ENCODE data around the gene FBN1.

The FBN1 gene

DNA sequence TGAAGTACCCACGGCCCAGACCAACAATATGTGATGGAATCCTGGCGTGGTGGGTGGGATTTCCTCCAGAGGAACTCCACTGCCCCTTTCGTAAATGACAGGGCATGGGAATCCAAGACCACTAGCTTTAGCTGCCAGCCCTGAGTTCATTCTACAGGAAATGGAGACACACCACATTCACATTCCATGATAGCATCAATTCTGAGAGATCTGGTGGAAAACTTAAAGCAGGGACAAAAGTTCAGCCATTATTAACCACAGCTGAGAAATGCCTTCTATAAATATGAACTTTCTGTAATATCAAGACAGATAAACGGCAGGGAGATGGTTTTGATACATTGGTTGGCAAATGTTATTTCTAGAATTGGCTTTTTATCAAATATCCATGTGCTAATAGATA lies 98.2 kb downstream of the FBN1 start:
- no peak for DNase-seq

DNA sequence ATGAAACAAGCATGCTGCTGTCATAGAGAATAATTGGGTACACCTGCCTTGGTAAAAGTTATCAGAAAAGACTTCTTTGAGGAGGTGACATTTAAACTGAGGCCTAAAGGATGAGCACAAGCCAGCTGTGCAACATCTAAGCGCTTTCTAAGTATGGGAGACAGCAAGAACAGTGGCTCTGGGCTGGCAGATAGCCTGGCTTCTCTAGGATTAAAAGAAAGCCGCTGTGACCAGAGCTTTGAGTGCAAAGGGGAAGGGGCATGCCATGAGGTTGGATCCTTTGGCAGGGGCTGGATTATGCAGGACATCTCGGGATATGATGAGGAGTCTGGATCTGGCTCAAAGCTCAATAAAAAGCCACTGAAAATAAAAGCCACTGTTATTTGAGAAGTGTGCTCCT lies 99.2 kb downstream of the FBN1 start:
- DNase-seq, result no peak

DNA sequence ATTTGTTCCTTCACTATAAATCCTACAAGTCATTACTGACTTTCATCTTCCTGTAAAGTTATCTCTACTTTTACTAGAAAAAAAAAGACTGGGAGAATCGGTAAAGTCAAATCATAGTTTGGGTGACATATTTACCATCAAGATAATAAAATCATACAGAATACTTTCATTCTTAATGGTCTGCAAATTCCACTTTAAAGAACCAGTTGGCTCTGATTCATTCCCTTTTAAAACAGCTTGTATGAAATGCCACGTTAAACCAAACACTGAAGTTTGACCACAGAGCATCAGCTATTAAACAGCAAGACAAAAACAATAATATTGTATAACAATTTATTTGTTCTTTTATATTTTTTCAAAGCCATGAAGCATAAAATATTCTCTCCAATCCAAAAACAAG lies 100.7 kb downstream of the FBN1 start:
- no peak for DNase-seq

DNA sequence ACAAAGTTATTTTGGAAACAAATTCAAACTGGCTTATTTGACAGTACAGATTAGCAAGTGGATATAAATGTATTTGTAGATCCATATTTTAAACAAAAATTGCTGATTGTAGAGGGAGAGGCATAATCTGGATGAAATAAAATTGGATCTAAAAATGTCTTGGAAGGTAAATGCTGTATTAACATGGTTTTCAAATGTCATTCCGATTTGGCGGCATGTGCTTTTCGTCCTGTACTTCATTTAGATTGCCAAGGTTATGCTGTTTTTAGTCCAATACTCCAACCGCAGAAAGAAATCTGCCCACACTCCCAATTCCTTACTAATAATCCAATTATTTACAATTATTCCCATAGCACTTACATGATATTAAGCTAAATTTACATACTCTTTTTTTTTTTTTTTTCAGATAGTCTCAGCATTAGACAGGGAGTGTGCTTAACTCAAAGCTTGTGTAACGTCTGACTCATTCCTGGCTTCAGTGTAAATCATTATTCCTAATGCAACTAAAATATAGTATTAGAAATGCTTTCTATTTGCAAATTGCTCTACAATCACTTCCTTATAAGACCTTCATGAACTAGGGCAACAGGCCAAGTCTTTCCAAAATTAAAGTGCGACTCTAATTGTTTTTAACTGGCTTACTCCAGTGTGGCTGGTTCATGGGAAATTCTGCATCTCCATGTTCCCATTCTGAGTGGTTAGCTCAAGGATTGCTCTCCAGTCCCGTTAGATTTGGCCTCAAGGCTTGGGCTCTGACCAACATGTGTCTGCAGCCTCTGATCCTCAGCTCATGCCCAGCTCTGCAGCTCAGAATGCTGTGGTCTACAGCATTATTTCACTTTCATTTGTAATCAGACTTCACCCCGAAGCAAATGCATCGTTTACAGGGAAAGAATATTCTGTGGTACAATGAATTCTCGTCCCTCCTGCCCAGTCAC lies 103.9 kb downstream of the FBN1 start:
- no peak for DNase-seq

DNA sequence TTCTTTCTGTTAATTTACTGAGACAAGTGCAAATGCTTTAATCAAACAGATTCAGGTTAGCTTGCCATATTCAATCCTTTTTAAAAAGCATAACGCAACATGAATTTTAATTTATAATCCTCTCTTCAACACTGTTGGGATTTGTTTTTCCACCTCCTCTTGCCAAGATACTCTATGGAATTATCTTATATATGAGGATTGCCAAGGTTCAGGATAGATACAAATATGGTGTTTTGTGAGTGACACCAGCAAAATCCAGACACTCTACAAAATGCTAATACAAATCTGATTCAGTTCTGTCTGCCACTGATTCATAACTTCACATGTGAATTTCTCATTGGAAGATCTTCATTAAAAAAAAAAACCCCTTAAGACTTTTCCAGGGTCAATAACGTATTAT lies 104.8 kb downstream of the FBN1 start:
- no peak for DNase-seq

DNA sequence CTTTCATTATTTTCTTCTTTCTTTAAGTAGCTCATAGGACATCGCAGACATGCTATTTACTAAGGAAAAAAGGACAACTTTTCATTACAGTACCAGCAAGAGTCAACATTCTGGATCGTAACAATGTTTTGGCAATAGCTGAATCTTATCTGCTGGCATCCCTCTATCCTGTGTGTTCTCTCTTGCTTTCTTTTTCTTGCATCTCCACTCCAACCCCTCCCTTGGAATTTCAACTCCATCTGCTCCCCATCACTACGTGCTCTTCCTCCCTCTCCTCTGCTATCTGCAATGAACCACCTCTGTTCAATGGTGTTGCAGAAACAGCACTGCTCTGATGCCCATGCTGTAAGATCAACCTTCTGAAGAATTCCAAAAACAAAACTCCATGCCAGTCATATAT lies 106.6 kb downstream of the FBN1 start:
- DNase-seq, result no peak

DNA sequence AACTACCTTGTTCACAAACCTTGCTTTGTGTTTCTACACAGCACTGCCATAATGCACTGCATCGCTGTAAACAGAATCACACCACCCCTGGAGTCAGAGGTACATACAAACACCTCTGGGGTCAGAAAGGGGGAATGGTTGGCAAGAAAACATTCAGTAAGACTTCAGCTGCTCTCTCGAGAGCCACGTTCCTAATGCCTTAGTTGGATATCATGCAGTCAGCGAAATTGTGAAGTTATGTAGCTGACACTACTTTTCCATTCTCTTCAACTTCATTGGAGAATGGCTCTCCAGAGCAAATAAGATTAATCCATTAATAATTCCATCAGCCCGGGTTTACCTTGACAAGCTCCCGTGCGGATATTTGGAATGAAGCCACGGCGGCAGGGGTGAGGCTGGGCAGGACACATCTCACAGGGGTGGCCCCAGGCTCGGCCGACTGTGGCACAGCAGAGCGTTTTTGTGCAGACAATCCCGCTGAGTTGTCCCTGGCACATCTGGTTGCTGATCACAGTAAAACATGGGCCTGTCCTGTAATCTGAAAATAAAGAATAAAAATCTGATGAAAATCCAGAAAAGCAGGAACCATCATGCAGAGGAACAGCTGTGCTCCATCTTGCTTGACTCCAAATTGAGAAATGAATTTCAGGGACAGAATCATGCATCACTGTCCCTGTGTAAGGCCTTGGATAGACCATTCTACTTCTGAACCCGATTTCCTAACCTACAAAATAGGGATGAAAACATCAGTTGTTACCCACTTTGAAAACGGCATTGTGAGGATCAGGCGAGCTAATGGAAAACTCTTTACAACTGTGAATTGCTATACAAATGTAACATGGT lies 108.0 kb downstream of the FBN1 start:
- DNase-seq, result no peak

DNA sequence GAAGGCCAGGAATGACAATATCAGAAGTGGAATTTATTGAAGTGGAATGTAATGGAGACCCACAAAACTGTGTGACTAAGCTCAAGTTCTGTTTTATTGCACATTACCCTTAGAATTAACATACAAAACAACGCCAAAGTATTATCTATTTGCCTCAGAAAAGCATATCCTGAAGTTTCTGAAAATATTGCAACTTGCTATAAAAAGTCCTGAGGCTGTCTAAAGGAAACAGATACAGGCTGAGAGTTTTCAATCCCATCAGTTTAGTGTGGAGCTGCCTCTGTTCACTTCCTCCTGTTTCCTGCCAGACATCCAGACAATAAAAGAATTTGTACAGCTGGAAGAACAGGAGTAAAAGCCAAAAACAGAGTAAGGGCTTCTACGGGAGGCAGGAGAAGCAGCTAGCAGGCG lies 108.8 kb downstream of the FBN1 start:
- no peak for DNase-seq

DNA sequence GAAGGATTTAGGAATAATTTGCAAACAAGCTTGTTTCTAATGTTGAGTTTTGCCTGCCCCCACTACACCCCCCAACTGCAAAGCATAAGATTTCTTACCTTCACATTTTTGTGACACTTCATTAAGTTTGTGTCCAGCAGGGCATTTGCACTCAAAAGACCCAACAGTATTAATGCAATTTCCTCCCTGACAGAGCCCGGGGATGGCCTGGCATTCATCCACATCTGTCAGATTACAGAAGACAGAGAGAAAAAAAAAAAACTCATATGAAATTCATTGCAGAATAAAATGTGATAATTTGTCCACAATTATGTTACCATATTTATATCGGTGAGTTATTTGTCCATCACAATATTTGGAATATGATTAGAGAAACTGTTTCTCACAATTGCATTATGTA lies 111.5 kb downstream of the FBN1 start:
- DNase-seq, result no peak

DNA sequence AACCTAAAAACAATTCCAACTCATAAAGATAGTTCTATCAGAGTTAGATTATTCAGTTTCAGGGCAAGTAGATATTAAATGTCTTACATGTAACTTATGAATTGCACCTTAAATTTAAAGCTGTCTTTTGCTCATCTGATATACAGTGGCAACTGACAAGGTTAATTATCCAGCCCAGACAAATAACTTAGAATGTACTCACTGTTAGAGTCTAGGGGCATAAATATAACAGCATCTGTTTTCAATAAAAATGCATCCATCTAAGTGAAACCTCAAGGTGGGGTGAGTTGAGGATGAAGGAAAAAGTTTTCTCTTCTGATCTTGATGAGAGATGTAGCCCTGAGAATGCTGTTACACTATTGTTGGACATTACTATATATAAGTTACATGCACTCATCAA lies 112.6 kb downstream of the FBN1 start:
- no peak for DNase-seq

DNA sequence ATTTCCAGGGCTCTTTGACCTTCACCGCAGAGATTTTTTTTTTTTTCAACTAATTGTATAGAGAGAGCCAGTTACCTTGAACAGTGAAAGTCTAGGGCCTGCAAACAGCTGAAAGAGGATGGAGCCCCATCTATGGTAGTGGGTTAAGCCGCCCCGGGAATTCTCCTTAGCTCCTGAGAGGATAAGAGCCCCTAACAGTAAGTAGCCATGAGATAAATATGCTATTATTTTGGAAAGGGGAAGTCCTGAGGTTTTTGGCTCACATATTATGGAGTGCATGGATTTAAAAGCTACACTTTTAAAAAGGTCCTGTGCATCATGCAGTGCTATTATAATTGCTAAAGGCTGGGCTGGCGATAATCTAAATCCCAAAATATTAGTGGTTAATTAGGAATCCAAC lies 115.0 kb downstream of the FBN1 start:
- DNase-seq, result no peak

DNA sequence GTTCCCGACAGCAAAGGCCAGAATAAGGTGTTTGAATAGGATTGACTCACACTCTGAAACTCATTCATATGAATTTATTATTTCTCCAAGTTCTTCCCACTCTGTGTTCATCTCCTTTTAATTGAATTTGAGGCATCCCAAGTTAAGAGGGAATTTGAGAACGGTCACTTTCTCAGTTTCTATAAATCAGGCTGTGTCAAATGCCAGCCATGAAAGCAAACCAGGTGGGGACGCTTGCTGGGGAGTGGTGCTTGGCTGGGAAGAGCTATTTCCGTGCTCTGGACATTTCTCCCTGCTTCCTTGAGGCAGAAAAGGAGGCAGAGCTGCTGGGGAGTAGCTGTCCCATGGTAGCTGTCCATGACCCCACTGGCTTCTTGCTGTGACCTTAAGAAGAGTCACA lies 116.6 kb downstream of the FBN1 start:
- DNase-seq, result no peak

DNA sequence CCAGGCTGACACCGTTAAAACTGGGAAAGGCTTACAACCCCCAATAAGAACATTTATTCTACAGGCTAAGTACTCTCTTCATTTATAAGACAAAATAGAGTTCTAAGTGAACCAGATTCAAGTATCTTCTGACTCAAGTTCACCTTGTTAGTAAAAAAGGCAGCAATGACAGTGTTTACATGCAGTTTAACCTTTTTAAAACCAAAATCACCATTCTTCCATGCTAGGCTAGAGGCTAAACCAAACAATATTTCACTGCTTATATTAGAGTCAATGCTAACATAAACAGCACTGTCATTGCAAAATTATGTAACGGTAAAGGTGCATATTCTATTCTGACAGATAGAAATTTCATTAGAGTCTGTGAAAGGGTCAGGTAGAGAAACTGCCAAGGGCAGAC lies 118.0 kb downstream of the FBN1 start:
- no peak for DNase-seq

DNA sequence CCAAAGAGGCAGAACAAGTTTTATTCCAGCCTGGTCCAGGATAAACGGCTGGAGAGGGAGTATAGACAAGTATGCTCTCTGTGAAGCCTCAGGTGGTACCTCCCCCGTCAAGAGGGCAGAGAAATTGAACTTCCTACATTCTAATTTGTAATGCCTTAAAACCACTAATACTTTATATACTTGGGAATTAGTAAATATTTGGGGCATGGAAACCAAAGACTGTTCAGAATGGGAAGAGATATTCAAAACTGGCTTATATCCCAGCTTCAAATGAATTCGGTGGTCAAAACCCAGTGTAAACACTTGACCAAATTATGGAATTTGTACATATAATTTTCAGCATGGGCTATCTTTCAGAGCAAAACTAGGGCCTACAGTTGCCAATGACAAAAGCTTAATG lies 122.6 kb downstream of the FBN1 start:
- no peak for DNase-seq

DNA sequence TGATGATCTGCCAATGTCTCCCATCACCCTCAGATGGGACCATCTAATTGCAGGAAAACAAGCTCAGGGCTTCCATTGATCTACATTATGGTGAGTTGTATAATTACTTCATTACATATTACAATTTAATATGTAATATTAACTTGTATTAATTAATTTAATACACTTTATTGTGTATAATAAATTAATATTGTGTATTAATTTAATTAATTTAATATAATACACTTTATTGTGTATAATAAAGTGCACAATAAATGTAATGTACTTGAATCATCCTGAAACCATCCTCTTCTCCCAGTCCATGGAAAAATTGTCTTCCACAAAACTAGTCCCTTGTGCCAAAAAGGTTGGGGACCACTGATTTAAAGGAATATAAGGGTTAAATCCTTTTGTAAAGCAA lies 123.4 kb downstream of the FBN1 start:
- no peak for DNase-seq

DNA sequence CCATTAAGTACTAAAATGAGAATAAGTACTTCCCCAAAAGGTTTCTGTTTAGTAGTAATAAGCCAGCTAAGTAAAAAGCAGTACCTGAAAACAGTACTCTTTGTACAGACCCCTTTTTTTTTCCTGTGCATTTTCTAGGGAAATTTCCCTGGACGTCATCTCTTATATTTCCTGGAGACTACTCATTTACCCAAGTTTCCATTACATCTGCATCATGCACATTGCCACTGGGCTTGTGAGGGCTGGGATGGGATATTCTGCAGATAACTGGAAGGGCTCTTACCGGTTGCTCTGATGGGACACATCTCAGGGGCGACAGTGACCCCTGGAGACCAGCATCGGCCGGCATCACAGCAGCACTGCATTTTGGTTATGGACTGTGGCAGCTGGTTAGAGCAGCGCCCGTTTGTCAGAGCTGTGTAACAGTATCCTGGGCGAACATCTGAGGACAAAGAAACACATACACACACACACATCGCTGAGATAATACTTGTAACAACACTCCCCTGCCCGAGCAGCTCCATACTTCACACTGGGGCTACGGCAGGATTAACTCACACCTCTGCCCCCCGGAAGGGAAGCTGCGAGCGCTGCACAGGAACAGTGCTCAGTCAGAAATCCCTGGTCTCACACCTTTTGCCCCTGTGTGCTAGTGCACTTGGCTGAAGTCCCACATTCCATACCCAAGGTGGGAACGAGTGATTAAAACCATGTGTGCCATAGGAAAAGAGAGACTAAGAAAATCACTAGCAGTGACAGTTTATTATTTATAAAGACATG lies 124.9 kb downstream of the FBN1 start:
- DNase-seq, result no peak

DNA sequence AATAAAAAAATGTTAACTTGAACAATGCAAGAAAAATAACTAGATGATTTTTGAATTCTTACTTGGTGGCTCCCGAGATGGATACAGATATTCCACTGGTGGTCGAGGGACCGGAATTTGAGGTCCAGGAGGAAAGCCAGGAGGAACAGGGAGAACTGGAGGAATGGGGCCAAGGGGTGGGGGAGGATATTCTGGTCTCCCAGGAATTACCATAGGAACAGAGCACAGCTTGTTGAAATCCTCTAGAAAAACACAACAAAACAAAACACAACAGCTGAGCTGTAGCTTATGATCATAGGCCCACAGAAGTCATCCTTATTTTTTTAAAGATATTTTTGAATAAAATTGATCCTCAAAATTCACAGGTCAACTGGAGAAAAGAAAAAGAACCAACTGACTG lies 129.4 kb downstream of the FBN1 start:
- no peak for DNase-seq

DNA sequence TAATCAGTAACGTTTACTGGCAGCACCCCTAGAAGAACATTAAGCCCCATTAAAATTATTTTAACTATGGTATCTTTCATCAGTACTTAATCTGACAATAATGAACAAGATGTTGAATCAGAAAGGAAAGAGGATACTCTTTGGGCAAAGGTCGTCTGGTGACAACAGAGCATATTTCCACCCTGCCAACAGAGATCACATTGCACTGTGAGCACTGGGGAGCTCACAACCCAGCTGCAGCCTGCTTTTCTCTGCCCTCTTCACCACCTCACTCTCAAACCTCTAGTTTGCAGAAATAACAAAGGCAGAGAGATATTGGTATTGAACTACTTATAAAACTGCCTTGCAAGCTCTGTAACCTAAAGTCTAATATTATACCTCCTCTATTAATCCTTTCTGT lies 130.0 kb downstream of the FBN1 start:
- DNase-seq, result no peak

DNA sequence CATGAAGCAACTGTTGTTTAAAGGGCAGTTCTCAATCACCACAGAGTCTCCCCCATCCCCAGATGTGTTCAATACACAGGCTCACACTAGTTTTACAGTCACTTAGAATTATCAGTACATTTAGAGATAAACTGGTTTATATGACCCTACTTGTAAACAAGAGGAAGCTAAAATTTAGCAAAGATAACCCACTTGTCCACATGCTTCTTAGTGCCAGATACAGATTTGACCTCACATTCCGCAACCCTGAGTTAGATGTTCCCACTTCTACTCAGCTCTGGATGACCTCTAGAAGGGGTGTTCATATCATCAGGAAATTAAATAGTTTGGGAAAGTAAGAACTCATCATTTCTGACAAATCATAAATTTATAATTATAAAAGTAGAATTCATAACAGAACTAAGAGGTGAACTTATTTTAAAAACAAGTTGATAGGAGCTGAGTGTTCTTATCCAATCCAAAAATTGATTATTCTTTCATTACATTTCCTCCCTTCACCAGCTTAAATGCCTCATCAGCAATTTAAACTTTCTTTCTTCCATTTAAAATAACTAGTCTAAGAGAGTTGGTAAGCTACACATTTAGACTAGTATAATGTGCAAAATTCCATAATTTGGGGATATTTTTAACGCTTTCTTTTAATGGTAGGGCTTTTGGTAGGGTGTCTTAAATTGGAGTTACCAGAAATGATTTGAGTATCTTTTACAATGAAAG lies 131.2 kb downstream of the FBN1 start:
- DNase-seq, result no peak

DNA sequence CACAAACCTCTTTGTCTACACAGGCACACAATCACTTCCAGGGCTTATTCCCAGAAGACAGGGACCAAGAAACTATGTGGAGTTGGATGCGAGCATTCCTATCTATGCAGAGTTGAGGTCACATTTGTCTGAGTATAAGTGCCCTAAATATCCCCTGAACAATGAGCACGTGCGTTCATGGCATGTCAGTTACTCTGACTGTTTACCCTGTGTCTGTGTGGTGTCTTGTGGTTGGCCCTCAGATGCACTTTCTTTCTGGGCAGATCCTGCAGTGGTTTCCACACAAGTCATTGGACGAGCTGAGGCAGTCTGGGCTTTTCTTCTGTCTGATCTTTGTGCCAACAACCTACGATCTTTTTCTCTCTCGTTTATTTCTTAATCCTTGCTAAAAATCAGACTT lies 134.5 kb downstream of the FBN1 start:
- DNase-seq, result no peak

DNA sequence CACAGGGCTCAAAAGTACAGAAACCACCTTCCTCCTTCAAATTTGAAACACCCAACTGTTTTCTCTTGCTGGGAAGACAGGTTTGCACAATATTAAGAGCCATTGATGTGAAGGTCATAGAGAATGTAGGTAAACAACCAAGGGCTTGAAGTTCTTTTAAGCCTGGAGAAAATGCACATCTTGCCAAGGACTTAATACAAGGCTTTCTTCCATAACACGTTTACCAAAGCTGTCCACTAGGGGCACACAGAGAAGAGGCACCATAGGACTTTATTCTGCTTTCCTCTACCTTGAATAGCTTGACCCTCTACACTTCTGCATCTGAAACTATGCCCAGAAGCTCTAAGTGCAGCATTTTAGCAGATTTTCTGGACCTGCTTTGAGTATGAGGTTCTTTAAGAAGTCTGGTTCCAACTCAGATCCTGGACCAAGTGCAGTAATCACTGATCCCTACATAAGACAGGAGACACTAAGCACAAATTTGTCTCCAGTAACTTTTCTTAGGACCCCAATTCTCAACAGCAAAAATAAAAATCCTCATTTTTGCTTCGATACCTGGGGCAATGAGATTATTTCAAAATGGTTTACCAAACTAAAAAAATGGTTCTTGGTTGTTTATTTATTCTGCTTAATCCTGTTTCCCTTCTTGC lies 138.0 kb downstream of the FBN1 start:
- no peak for DNase-seq

DNA sequence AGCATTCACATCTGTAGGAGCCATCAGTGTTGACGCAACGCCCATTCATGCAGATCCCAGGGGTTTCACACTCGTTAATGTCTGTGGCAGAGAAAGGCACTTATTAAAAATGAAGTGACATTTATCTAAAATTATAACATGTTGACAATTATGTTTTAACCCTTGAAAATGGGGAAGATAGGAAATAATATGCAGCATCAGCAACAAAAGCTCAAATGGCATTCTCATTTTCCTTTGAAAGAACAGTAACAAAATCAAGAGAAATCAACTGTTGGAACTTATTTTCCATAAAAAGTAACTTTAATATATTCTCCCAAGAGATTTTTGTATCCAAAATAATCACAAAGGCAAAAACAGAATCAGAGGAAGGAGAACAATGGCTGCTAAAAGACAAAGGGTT lies 140.4 kb downstream of the FBN1 start:
- DNase-seq, result no peak

Measured in activated T-cell treated with anti-CD3 and anti-CD28 coated beads for 4 hours (primary cell).